Smooth muscle cell (in vitro differentiated cells): ENCODE results near the gene RBBP8NL. TPM values are rescaled to one million over a fixed set of nuclear protein-coding genes. Genes with fewer than 3 reads are reported as not detected.

Experiments
- DNase-seq: peaks from one replicate; lab custom pipeline; 2025; ENCODE audit not compliant: unreplicated experiment; lab: John Stamatoyannopoulos, UW
- H2AFZ ChIP-seq: fragments of 200-600 bp; sonication (generic); 2 replicates; pipeline ENCODE4 v1.6.0; 2016; ENCODE audit warnings: antibody characterized with exemption, low read depth, mild to moderate bottlenecking
- H3F3A ChIP-seq: fragments of 200-600 bp; sonication (generic); 2 replicates; pipeline ENCODE4 v1.6.0; 2017; ENCODE audit warnings: antibody characterized with exemption, low read depth
- H3K27ac ChIP-seq: fragments of 200-600 bp; sonication (generic); 2 replicates; pipeline ENCODE4 v1.5.1; 2016; ENCODE audit warnings: low read depth, mild to moderate bottlenecking
- H3K27me3 ChIP-seq: fragments of 200-600 bp; sonication (generic); 2 replicates; pipeline ENCODE4 v1.6.1; 2016; ENCODE audit warnings: low read depth, mild to moderate bottlenecking
- H3K36me3 ChIP-seq: fragments of 200-600 bp; sonication (generic); 2 replicates; pipeline ENCODE4 v1.5.1; 2016; ENCODE audit warnings: low read depth
- H3K4me1 ChIP-seq: fragments of 200-600 bp; sonication (generic); 2 replicates; pipeline ENCODE4 v1.5.1; 2016; ENCODE audit warnings: low read depth
- H3K4me2 ChIP-seq: fragments of 200-600 bp; sonication (generic); 2 replicates; pipeline ENCODE4 v1.6.0; 2016; ENCODE audit warnings: mild to moderate bottlenecking
- H3K4me3 ChIP-seq: fragments of 200-600 bp; sonication (generic); 2 replicates; pipeline ENCODE4 v1.5.1; 2016; ENCODE audit warnings: mild to moderate bottlenecking
- H3K79me2 ChIP-seq: fragments of 200-600 bp; sonication (generic); 2 replicates; pipeline ENCODE4 v1.6.0; 2016; ENCODE audit warnings: low read depth, mild to moderate bottlenecking
- H3K9ac ChIP-seq: fragments of 200-600 bp; sonication (generic); 2 replicates; pipeline ENCODE4 v1.6.0; 2016; ENCODE audit warnings: low read depth
- H3K9me3 ChIP-seq: fragments of 200-600 bp; sonication (generic); replicated peaks from 2 replicates; pipeline ENCODE4 v1.5.1; 2016; ENCODE audit warnings: low read depth
- H4K20me1 ChIP-seq: fragments of 200-600 bp; sonication (generic); 2 replicates; pipeline ENCODE4 v1.6.0; 2016; ENCODE audit warnings: low read depth
- WGBS: methylation state at CpG from one replicate; pipeline ENCODE4 v1.1.7; 2016; ENCODE audit warnings: low lambda C conversion rate; 5-methylcytosine and 5-hydroxymethylcytosine counted together
- polyA plus RNA-seq: library from polyadenylated mRNA; unstranded; fragments of >200 nt; fragmentation: Nextera tagmentation; extraction: Ambion mirVana; gene quantifications from 2 replicates; pipeline ENCODE4 v1.2.1, GENCODE V29; 2016
- total RNA-seq: library from RNA; depleted of rRNA; stranded (reverse); fragments of >200 nt; gene quantifications from 2 replicates; pipeline ENCODE4 v1.2.3, GENCODE V29; 2014
- TF ChIP-seq, protein P1 (sequence below): fragments of 200-600 bp; sonication (generic); IDR thresholded peaks from 2 replicates; pipeline ENCODE4 v1.5.1; 2017; ENCODE audit warnings: borderline replicate concordance, mild to moderate bottlenecking, antibody characterized with exemption; ENCODE audit not compliant: insufficient read depth, poor library complexity, severe bottlenecking

The RBBP8NL gene
- total and polyA plus RNA-seq, 2 experiments from 2014 or later, result 0.40 TPM; not detected in 1

- H3K36me3 ChIP-seq, result no peaks in the 10 kb centered on the region
- H3K9me3 ChIP-seq, result no peaks in the 10 kb centered on the region
- peaks cover under 1% of the 10 kb centered on the region for H3K79me2 ChIP-seq
- H3K27me3 ChIP-seq, result no peaks in the 10 kb centered on the region
- H3K9ac ChIP-seq, result no peak overlapping the region
- no peak for DNase-seq
- no peaks in the 10 kb centered on the region for H4K20me1 ChIP-seq
- H2AFZ ChIP-seq, result no peak overlapping the region
- H3F3A ChIP-seq, result no peaks in the 10 kb centered on the region
- H3K4me3 ChIP-seq, result no peak overlapping the region
- H3K4me2 ChIP-seq, result no peak overlapping the region
- H3K27ac ChIP-seq, result no peak overlapping the region
- WGBS, result 86% methylated on average over 24 of the region's 24 CpGs
- H3K4me1 ChIP-seq, result peaks cover 3% of the 10 kb centered on the region
- TF ChIP-seq, protein P1, sequence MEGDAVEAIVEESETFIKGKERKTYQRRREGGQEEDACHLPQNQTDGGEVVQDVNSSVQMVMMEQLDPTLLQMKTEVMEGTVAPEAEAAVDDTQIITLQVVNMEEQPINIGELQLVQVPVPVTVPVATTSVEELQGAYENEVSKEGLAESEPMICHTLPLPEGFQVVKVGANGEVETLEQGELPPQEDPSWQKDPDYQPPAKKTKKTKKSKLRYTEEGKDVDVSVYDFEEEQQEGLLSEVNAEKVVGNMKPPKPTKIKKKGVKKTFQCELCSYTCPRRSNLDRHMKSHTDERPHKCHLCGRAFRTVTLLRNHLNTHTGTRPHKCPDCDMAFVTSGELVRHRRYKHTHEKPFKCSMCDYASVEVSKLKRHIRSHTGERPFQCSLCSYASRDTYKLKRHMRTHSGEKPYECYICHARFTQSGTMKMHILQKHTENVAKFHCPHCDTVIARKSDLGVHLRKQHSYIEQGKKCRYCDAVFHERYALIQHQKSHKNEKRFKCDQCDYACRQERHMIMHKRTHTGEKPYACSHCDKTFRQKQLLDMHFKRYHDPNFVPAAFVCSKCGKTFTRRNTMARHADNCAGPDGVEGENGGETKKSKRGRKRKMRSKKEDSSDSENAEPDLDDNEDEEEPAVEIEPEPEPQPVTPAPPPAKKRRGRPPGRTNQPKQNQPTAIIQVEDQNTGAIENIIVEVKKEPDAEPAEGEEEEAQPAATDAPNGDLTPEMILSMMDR, result no peak
Measured at GRCh38 chr20:62411479-62412193, 15.7 kb downstream of the RBBP8NL start.

GRCh38 chr20:62410746-62411478 is 16.4 kb downstream of the RBBP8NL start:
- Histone ChIP-seq H3K9me3 (no peaks in the 10 kb centered on the region), H3K27me3 (no peaks in the 10 kb centered on the region), H3K9ac (no peak overlapping the region), H3K36me3 (no peaks in the 10 kb centered on the region), H3K4me3 (no peak overlapping the region), H4K20me1 (no peaks in the 10 kb centered on the region), H2AFZ (no peak overlapping the region), H3K4me1 (peaks cover 7% of the 10 kb centered on the region), H3K79me2 (peaks cover 8% of the 10 kb centered on the region), H3K27ac (no peak overlapping the region), H3K4me2 (no peak overlapping the region), H3F3A (no peaks in the 10 kb centered on the region)
- 81% methylated on average over 19 of the region's 19 CpGs for WGBS
- TF ChIP-seq, protein P1, result no peak
- DNase-seq, result no peak

GRCh38 chr20:62409931-62410745 is 17.2 kb downstream of the RBBP8NL start:
- H3K27me3 ChIP-seq, result no peaks in the 10 kb centered on the region
- no peaks in the 10 kb centered on the region for H4K20me1 ChIP-seq
- 33% methylated on average over 29 of the region's 30 CpGs for WGBS
- H3K4me3 ChIP-seq, result no peak overlapping the region
- TF ChIP-seq, protein P1, result peak; percentile 56
- no peaks in the 10 kb centered on the region for H3F3A ChIP-seq
- no peak overlapping the region for H3K9ac ChIP-seq
- H3K27ac ChIP-seq, result no peak overlapping the region
- peaks cover 11% of the 10 kb centered on the region for H3K79me2 ChIP-seq
- DNase-seq, result no peak
- H3K9me3 ChIP-seq, result no peaks in the 10 kb centered on the region
- no peak overlapping the region for H3K4me2 ChIP-seq
- H2AFZ ChIP-seq, result no peak overlapping the region
- H3K4me1 ChIP-seq, result peaks cover 11% of the 10 kb centered on the region
- no peaks in the 10 kb centered on the region for H3K36me3 ChIP-seq
